GM12892 (cell line): ENCODE measurements around the gene GRK4.
"Not testable (repeated sequence)": the region's sequence is repeated elsewhere in the genome, so short reads cannot be mapped to it uniquely, and the experiment has no call there.

Source experiments
- POLR2A ChIP-seq: IDR thresholded peaks from 2 replicates; pipeline ENCODE4 v1.6.1; 2011; ENCODE audit warnings: low read depth, low read length, control low read depth
- POLR2AphosphoS5 ChIP-seq: IDR thresholded peaks from 2 replicates; pipeline ENCODE4 v1.6.1; 2011; ENCODE audit warnings: low read depth, low read length, control low read depth
- TAF1 ChIP-seq: IDR thresholded peaks from 2 replicates; pipeline ENCODE4 v1.6.1; 2011; ENCODE audit warnings: low read depth, mild to moderate bottlenecking, control low read depth, low read length, borderline replicate concordance

DNA sequence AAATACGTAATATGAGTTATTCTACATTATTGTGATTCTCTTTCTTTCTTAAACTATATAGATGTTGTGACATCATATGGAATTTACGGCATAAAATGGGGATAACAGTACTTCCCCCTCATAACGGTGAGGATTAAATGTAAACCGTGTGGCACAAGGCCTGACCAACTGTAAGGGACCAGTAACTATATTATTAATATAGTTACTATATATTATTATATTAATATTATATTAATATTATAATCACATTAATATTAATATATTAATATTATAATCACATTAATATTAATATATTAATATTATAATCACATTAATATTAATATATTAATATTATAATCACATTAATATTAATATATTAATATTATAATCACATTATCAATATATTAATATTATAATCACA is 2.9 kb upstream of the GRK4 start:
- TF ChIP-seq TAF1, POLR2AphosphoS5, POLR2A: not testable (repeated sequence)
